ENCODE data around the gene ALG12. TPM values are rescaled to one million over a fixed set of nuclear protein-coding genes. Genes with fewer than 3 reads are reported as not detected.

Gene ALG12
- total RNA-seq, 2 experiments from 2014 or later, result 11.4 to 11.7 TPM

GRCh38 chr22:49869086-49869830, 49.0 kb downstream of the ALG12 start:
- POLR2A ChIA-PET, result interaction anchor here (0.7 kb wide), 1 partner anchor 648 kb away, joined by 3 read pairs; no protein-coding TSS in a partner anchor
- no peak for DNase-seq (ENCODE audit: low spot score)
- Histone ChIP-seq H3K36me3 (ENCODE audit: insufficient read depth, low read length) (peaks cover 51% of the 10 kb centered on the region), H3K4me3 (ENCODE audit: low read depth, low read length, poor library complexity, severe bottlenecking) (no peak overlapping the region), H2AFZ (ENCODE audit: low read length) (no peak overlapping the region), H3K27ac (ENCODE audit: low read depth, low read length, poor library complexity, severe bottlenecking) (no peak overlapping the region), H3K79me2 (ENCODE audit: insufficient read depth, low read depth, low read length) (peaks cover 77% of the 10 kb centered on the region), H4K20me1 (ENCODE audit: insufficient read depth, low read length) (no peaks in the 10 kb centered on the region), H3K9me3 (ENCODE audit: low read length) (peaks cover 18% of the 10 kb centered on the region; the same call in 1 of the 2 replicates), H3K9me2 (ENCODE audit: insufficient read depth, low read length) (no peaks in the 10 kb centered on the region), H3K4me1 (ENCODE audit: insufficient read depth, low read length, poor library complexity, severe bottlenecking) (no peaks in the 10 kb centered on the region), H3K4me2 (ENCODE audit: low read length) (no peak overlapping the region)
- TF ChIP-seq CTCF (conservative IDR thresholded peaks at IDR 0.05; ENCODE audit: low read length) (no peak), EZH2phosphoT487 (IDR thresholded peaks at IDR 0.05; ENCODE audit: borderline replicate concordance, low read depth, low read length) (no peak)
- intact Hi-C loops (cut with micrococcal nuclease; ENCODE audit: unreplicated experiment), result no loop called here
- BruUV-seq (replicated peaks), result no TSS peak
- CTCF ChIA-PET (ENCODE audit: unreplicated experiment), result no interaction called here

GRCh38 chr22:49867303-49868265, 50.7 kb downstream of the ALG12 start:
- no peak overlapping the region for H3K4me3 ChIP-seq (ENCODE audit: low read depth, low read length, poor library complexity, severe bottlenecking)
- H4K20me1 ChIP-seq (ENCODE audit: insufficient read depth, low read length), result no peaks in the 10 kb centered on the region
- intact Hi-C loops (cut with micrococcal nuclease; ENCODE audit: unreplicated experiment), result no loop called here
- ChIA-PET CTCF (ENCODE audit: unreplicated experiment) (no interaction called here), POLR2A (interaction anchor here (0.5 kb wide), 1 partner anchor 491 kb away, joined by 5 read pairs; no protein-coding TSS in a partner anchor)
- no peaks in the 10 kb centered on the region for H3K4me1 ChIP-seq (ENCODE audit: insufficient read depth, low read length, poor library complexity, severe bottlenecking)
- H3K79me2 ChIP-seq (ENCODE audit: insufficient read depth, low read depth, low read length), result peaks cover 89% of the 10 kb centered on the region
- no TSS peak for BruUV-seq (replicated peaks)
- H3K4me2 ChIP-seq (ENCODE audit: low read length), result no peak overlapping the region
- H2AFZ ChIP-seq (ENCODE audit: low read length), result no peak overlapping the region
- peaks cover 18% of the 10 kb centered on the region; the same call in 1 of the 2 replicates for H3K9me3 ChIP-seq (ENCODE audit: low read length)
- H3K27ac ChIP-seq (ENCODE audit: low read depth, low read length, poor library complexity, severe bottlenecking), result no peak overlapping the region
- no peak for DNase-seq (ENCODE audit: low spot score)
- H3K9me2 ChIP-seq (ENCODE audit: insufficient read depth, low read length), result no peaks in the 10 kb centered on the region
- peaks cover 51% of the 10 kb centered on the region for H3K36me3 ChIP-seq (ENCODE audit: insufficient read depth, low read length)
- TF ChIP-seq EZH2phosphoT487 (IDR thresholded peaks at IDR 0.05; ENCODE audit: borderline replicate concordance, low read depth, low read length), result no peak
- TF ChIP-seq CTCF (conservative IDR thresholded peaks at IDR 0.05; ENCODE audit: low read length), result no peak

Data from OCI-LY7 (cell line).